Chondrocyte (in vitro differentiated cells): ENCODE data around the gene JARID2. TPM values are rescaled to one million over a fixed set of nuclear protein-coding genes. Genes with fewer than 3 reads are reported as not detected.
A peak's percentile ranks its signal among the peaks of the same experiment; 100 is the strongest.

Source experiments
- DNase-seq: peaks from one replicate; pipeline ENCODE4 v3.0.0; 2021; ENCODE audit warnings: mixed read lengths, low spot score
- H3K27ac Mint-ChIP-seq: one replicate; pipeline ENCODE4 v1.8.0; 2021; ENCODE audit warnings: mild to moderate bottlenecking, moderate library complexity, mixed read lengths; ENCODE audit not compliant: unreplicated experiment
- H3K27me3 Mint-ChIP-seq: 2 replicates; pipeline ENCODE4 v1.8.0; 2021; ENCODE audit warnings: low read depth, mixed read lengths
- H3K36me3 Mint-ChIP-seq: 2 replicates; pipeline ENCODE4 v1.8.0; 2021; ENCODE audit warnings: low read depth, mixed read lengths
- H3K4me1 Mint-ChIP-seq: 2 replicates; pipeline ENCODE4 v1.8.0; 2021; ENCODE audit warnings: low read depth, mild to moderate bottlenecking, mixed read lengths
- H3K4me3 Mint-ChIP-seq: one replicate; pipeline ENCODE4 v1.8.0; 2021; ENCODE audit warnings: mild to moderate bottlenecking, moderate library complexity, mixed read lengths; ENCODE audit not compliant: unreplicated experiment
- H3K9me3 Mint-ChIP-seq: 2 replicates; pipeline ENCODE4 v1.8.0; 2021; ENCODE audit warnings: low read depth, mixed read lengths
- CTCF ChIP-seq: fragments of 200-600 bp; sonication (generic); IDR thresholded peaks from 2 replicates; pipeline ENCODE4 v1.5.0; 2021; ENCODE audit warnings: antibody characterized with exemption, mild to moderate bottlenecking, moderate library complexity
- total RNA-seq: library from RNA; stranded (reverse); gene quantifications from 3 replicates; pipeline ENCODE4 v1.2.1, GENCODE V29; 2021

The JARID2 gene
- total RNA-seq, 1 donor from 2014 or later = 9.9 TPM

- no peaks in the 10 kb centered on the region for H3K4me1 Mint-ChIP-seq
- H3K27ac Mint-ChIP-seq = no peak overlapping the region
- no peaks in the 10 kb centered on the region for H3K27me3 Mint-ChIP-seq
- H3K9me3 Mint-ChIP-seq = no peaks in the 10 kb centered on the region
- H3K36me3 Mint-ChIP-seq = peaks cover 2% of the 10 kb centered on the region
- no peak for TF ChIP-seq CTCF
- DNase-seq = no peak
- H3K4me3 Mint-ChIP-seq = no peak overlapping the region
Measured at GRCh38 chr6:15465212-15465611, 219.3 kb downstream of the JARID2 start.

GRCh38 chr6:15470746-15471145 is 224.9 kb downstream of the JARID2 start:
- Mint-ChIP-seq H3K36me3 (peaks cover 2% of the 10 kb centered on the region), H3K9me3 (no peaks in the 10 kb centered on the region), H3K27ac (no peak overlapping the region), H3K4me3 (no peak overlapping the region), H3K4me1 (peaks cover 13% of the 10 kb centered on the region), H3K27me3 (no peaks in the 10 kb centered on the region)
- no peak for DNase-seq
- no peak for TF ChIP-seq CTCF

DNA sequence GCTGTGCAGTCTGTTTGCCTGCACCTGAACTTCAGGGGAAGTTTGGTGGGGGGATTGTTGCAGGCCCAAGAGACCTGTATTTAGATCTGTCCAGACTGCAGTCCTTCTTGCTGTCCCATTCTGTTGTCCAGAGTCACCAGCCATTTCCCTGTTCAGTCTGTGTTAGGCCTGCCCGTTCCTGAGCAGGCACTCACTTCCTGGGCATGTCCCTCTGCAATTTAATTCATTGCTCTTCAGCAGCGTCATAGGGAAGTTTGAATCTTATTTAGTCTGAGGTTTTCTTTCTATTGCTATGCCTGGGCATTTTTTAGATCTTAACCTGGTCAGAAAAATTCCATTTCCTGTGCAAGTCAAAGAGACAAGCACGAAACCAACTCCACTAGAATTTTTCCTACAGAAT is 226.8 kb downstream of the JARID2 start:
- TF ChIP-seq CTCF = no peak
- no peaks in the 10 kb centered on the region for H3K9me3 Mint-ChIP-seq
- DNase-seq = no peak
- H3K27me3 Mint-ChIP-seq = no peaks in the 10 kb centered on the region
- no peak overlapping the region for H3K27ac Mint-ChIP-seq
- no peak overlapping the region for H3K4me3 Mint-ChIP-seq
- peaks cover 2% of the 10 kb centered on the region for H3K36me3 Mint-ChIP-seq
- H3K4me1 Mint-ChIP-seq = peaks cover 24% of the 10 kb centered on the region

DNA sequence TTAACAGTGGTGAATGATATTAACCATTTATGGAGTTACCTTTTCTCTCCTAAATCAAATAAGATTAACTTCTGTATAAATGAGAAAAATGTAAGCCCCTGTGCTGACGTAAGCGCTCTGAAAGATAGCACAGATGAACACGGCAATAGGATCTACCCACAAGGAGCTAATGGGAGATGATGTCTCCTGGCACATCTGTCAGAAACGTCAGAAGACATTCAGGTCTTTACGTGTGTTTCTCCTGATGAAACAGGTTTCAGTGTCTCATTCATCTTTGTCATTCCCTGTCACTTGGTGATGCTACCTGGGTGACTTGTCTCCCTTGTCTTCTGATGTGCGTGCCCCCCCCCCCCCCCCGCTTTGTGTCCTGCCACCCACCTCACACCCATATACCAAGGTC is 227.3 kb downstream of the JARID2 start:
- Mint-ChIP-seq H3K36me3 (peaks cover 2% of the 10 kb centered on the region), H3K4me3 (no peak overlapping the region), H3K27me3 (no peaks in the 10 kb centered on the region), H3K27ac (no peak overlapping the region), H3K9me3 (no peaks in the 10 kb centered on the region), H3K4me1 (peaks cover 28% of the 10 kb centered on the region)
- TF ChIP-seq CTCF = no peak
- DNase-seq = no peak

DNA sequence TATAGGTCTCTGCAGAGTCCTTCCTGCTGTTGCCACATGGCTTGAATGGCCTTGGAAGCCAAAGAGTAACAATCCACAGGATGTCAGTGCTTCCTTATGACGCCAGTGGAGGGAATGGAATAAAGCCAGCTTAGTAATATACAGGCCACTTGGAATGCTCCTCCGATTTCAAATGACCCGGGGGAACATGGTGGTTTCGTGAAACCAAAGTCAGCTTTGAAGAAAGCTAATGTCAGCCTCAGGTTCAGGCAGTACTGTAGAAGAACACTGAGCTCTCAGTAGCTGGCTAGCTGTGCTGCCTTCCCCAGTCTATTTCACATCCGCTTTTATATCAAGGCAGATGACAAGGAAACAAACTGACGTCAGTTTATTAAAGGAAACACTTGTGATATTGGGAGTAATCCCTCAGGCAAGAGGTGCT is 227.9 kb downstream of the JARID2 start:
- no peak overlapping the region for H3K4me3 Mint-ChIP-seq
- DNase-seq = no peak
- H3K27ac Mint-ChIP-seq = peak overlapping the region; percentile 9
- no peaks in the 10 kb centered on the region for H3K9me3 Mint-ChIP-seq
- peaks cover 1% of the 10 kb centered on the region for H3K36me3 Mint-ChIP-seq
- peaks cover 28% of the 10 kb centered on the region for H3K4me1 Mint-ChIP-seq
- TF ChIP-seq CTCF = no peak
- H3K27me3 Mint-ChIP-seq = no peaks in the 10 kb centered on the region
